HFFc6 (cell line): ENCODE measurements around the gene RPGR. TPM values are rescaled to one million over a fixed set of nuclear protein-coding genes. Genes with fewer than 3 reads are reported as not detected.

Experiments
- DNase-seq: peaks from one replicate; pipeline ENCODE4 v3.0.0-alpha.2; 2018
- H3K27ac Mint-ChIP-seq: 2 replicates; pipeline ENCODE4 v1.8.0; 2020; ENCODE audit warnings: mild to moderate bottlenecking, mixed read lengths
- H3K27me3 Mint-ChIP-seq: 2 replicates; pipeline ENCODE4 v1.8.0; 2021; ENCODE audit warnings: mild to moderate bottlenecking, moderate library complexity, mixed read lengths; ENCODE audit not compliant: insufficient read depth
- H3K36me3 Mint-ChIP-seq: 2 replicates; pipeline ENCODE4 v1.8.0; 2021; ENCODE audit warnings: low read depth, mixed read lengths
- H3K4me1 Mint-ChIP-seq: 2 replicates; pipeline ENCODE4 v1.8.0; 2020; ENCODE audit warnings: low read depth, mixed read lengths
- H3K4me3 Mint-ChIP-seq: 2 replicates; pipeline ENCODE4 v1.8.0; 2020; ENCODE audit warnings: mild to moderate bottlenecking, moderate library complexity, mixed read lengths
- H3K9me3 Mint-ChIP-seq: 2 replicates; pipeline ENCODE4 v1.8.0; 2020; ENCODE audit warnings: mild to moderate bottlenecking, mixed read lengths
- CTCF ChIP-seq: fragments of 200-600 bp; sonication (generic); IDR thresholded peaks from 2 replicates; pipeline ENCODE4 v1.5.0; 2021; ENCODE audit warnings: antibody characterized with exemption, mild to moderate bottlenecking
- total RNA-seq, 6 experiments: library from RNA; stranded (reverse); fragmentation: NEBNext Ultra II Directional; extraction: Animal tissue kit (Norgen Biotek cat#: 25700); gene quantifications; 2 replicates in 1 of 6; 3 replicates in 5 of 6; pipeline ENCODE4 v1.2.3, GENCODE V29; 2021

RPGR gene
- total RNA-seq, 6 experiments from 2014 or later, result 3.0 to 5.8 (median 4.1) TPM

GRCh38 chrX:38247051-38247450 is 80.3 kb downstream of the RPGR start:
- Mint-ChIP-seq H3K27ac (no peak overlapping the region), H3K36me3 (no peaks in the 10 kb centered on the region), H3K4me3 (no peak overlapping the region), H3K27me3 (peaks cover 14% of the 10 kb centered on the region), H3K9me3 (no peaks in the 10 kb centered on the region), H3K4me1 (no peaks in the 10 kb centered on the region)
- DNase-seq, result no peak
- TF ChIP-seq CTCF, result no peak

GRCh38 chrX:38240541-38240940 is 86.8 kb downstream of the RPGR start:
- DNase-seq, result no peak
- no peaks in the 10 kb centered on the region for H3K36me3 Mint-ChIP-seq
- H3K27ac Mint-ChIP-seq, result no peak overlapping the region
- no peak for TF ChIP-seq CTCF
- peaks cover 9% of the 10 kb centered on the region for H3K4me1 Mint-ChIP-seq
- H3K4me3 Mint-ChIP-seq, result no peak overlapping the region
- H3K27me3 Mint-ChIP-seq, result no peaks in the 10 kb centered on the region; the same call in none of the 2 replicates
- H3K9me3 Mint-ChIP-seq, result no peaks in the 10 kb centered on the region

GRCh38 chrX:38236901-38237615 is 90.3 kb downstream of the RPGR start:
- Mint-ChIP-seq H3K4me1 (peaks cover 40% of the 10 kb centered on the region), H3K4me3 (no peak overlapping the region), H3K27me3 (no peaks in the 10 kb centered on the region; the same call in none of the 2 replicates), H3K27ac (peak overlapping the region; percentile 37), H3K9me3 (no peaks in the 10 kb centered on the region), H3K36me3 (no peaks in the 10 kb centered on the region)
- DNase-seq, result peak; percentile 12
- TF ChIP-seq CTCF, result no peak

- no peaks in the 10 kb centered on the region for H3K9me3 Mint-ChIP-seq
- H3K27ac Mint-ChIP-seq, result peak overlapping the region; percentile 86
- H3K4me3 Mint-ChIP-seq, result no peak overlapping the region; the same call in 1 of the 2 replicates
- TF ChIP-seq CTCF, result no peak
- DNase-seq, result peak; percentile 38
- peaks cover 46% of the 10 kb centered on the region for H3K4me1 Mint-ChIP-seq
- no peaks in the 10 kb centered on the region; the same call in none of the 2 replicates for H3K27me3 Mint-ChIP-seq
- H3K36me3 Mint-ChIP-seq, result no peaks in the 10 kb centered on the region
Measured at GRCh38 chrX:38233891-38234667, 93.2 kb downstream of the RPGR start.

GRCh38 chrX:38232079-38232686 is 95.1 kb downstream of the RPGR start:
- no peaks in the 10 kb centered on the region for H3K36me3 Mint-ChIP-seq
- H3K4me3 Mint-ChIP-seq, result no peak overlapping the region
- TF ChIP-seq CTCF, result no peak
- no peak for DNase-seq
- peaks cover 39% of the 10 kb centered on the region for H3K4me1 Mint-ChIP-seq
- no peaks in the 10 kb centered on the region; the same call in none of the 2 replicates for H3K27me3 Mint-ChIP-seq
- H3K27ac Mint-ChIP-seq, result peak overlapping the region; percentile 65; the same call in 1 of the 2 replicates
- H3K9me3 Mint-ChIP-seq, result no peaks in the 10 kb centered on the region
